ENCODE results near the gene CREG2.

The CREG2 gene

GRCh38 chr2:101420623-101421022 lies 33.3 kb upstream of the CREG2 start:
- no peak overlapping the region for H3K4me2 ChIP-seq (ENCODE audit: insufficient read depth, low read length, poor library complexity, severe bottlenecking)
- H2BK5ac ChIP-seq (ENCODE audit: low read length) = no peak overlapping the region

GRCh38 chr2:101419096-101419663 lies 31.9 kb upstream of the CREG2 start:
- WGBS, 2 donors (ENCODE audit: extremely low coverage in 2 of 2, insufficient read length in 2 of 2, insufficient replicate concordance in 1 of 2) = no CpG with 5 or more reads among the region's 10 CpGs
- Histone ChIP-seq H2BK5ac (ENCODE audit: low read length) (no peak overlapping the region), H3K36me3 (replicated peaks in 1 of 2; ENCODE audit: control insufficient read depth in 2 of 2, insufficient read depth in 2 of 2, low read length in 2 of 2) (no peaks in the 10 kb centered on the region), H3K27ac (replicated peaks; ENCODE audit: low read length) (no peak overlapping the region), H2BK12ac (ENCODE audit: low read length) (no peak overlapping the region), H3K14ac (ENCODE audit: low read length) (no peak overlapping the region), H3K79me1 (ENCODE audit: low read depth, low read length) (no peaks in the 10 kb centered on the region), H4K91ac (ENCODE audit: low read depth, low read length, poor library complexity) (no peak overlapping the region), H3K23ac (ENCODE audit: low read depth, low read length, poor library complexity) (no peak overlapping the region), H3K4me2 (ENCODE audit: insufficient read depth, low read length, poor library complexity, severe bottlenecking) (no peak overlapping the region), H3K27me3 (ENCODE audit: control insufficient read depth in 3 of 3, insufficient read depth in 3 of 3, low read depth in 1 of 3, low read length in 3 of 3) (no peaks in the 10 kb centered on the region), H3K4ac (ENCODE audit: low read length) (no peak overlapping the region), H3K18ac (ENCODE audit: low read length) (no peak overlapping the region), H3K9me3 (replicated peaks in 1 of 2; ENCODE audit: control insufficient read depth in 2 of 2, insufficient read depth in 1 of 2, low read depth in 1 of 2, low read length in 2 of 2) (no peaks in the 10 kb centered on the region), H4K8ac (ENCODE audit: low read depth, low read length) (no peak overlapping the region), H2AK5ac (ENCODE audit: low read depth, low read length) (peak overlapping the region; percentile 6), H3K4me3 (ENCODE audit: low read length in 2 of 2) (no peak overlapping the region), H3K9ac (ENCODE audit: low read depth, low read length, poor library complexity) (no peak overlapping the region), H2AFZ (ENCODE audit: low read length) (no peak overlapping the region), H2BK120ac (ENCODE audit: low read depth, low read length) (no peak overlapping the region), H2BK15ac (ENCODE audit: low read length) (no peak overlapping the region), H3K4me1 (ENCODE audit: control insufficient read depth in 2 of 2, insufficient read depth in 1 of 2, low read depth in 1 of 2, low read length in 2 of 2) (no peaks in the 10 kb centered on the region)
- DNase-seq (ENCODE audit: low spot score) = peak; percentile 18

More at GRCh38 chr2:101420623-101421022, 33.3 kb upstream of the CREG2 start:
- Histone ChIP-seq H4K91ac (ENCODE audit: low read depth, low read length, poor library complexity) (no peak overlapping the region), H3K23ac (ENCODE audit: low read depth, low read length, poor library complexity) (no peak overlapping the region), H3K18ac (ENCODE audit: low read length) (no peak overlapping the region), H3K27me3 (ENCODE audit: control insufficient read depth in 3 of 3, insufficient read depth in 3 of 3, low read depth in 1 of 3, low read length in 3 of 3) (no peaks in the 10 kb centered on the region), H3K36me3 (replicated peaks in 1 of 2; ENCODE audit: control insufficient read depth in 2 of 2, insufficient read depth in 2 of 2, low read length in 2 of 2) (no peaks in the 10 kb centered on the region), H3K9ac (ENCODE audit: low read depth, low read length, poor library complexity) (no peak overlapping the region), H2AFZ (ENCODE audit: low read length) (no peak overlapping the region), H3K9me3 (replicated peaks in 1 of 2; ENCODE audit: control insufficient read depth in 2 of 2, insufficient read depth in 1 of 2, low read depth in 1 of 2, low read length in 2 of 2) (no peaks in the 10 kb centered on the region), H3K27ac (replicated peaks; ENCODE audit: low read length) (no peak overlapping the region), H3K14ac (ENCODE audit: low read length) (no peak overlapping the region), H2BK12ac (ENCODE audit: low read length) (no peak overlapping the region), H3K4me3 (ENCODE audit: low read length in 2 of 2) (no peak overlapping the region), H2BK120ac (ENCODE audit: low read depth, low read length) (no peak overlapping the region), H2BK15ac (ENCODE audit: low read length) (no peak overlapping the region), H3K79me1 (ENCODE audit: low read depth, low read length) (no peaks in the 10 kb centered on the region), H3K4me1 (ENCODE audit: control insufficient read depth in 2 of 2, insufficient read depth in 1 of 2, low read depth in 1 of 2, low read length in 2 of 2) (no peaks in the 10 kb centered on the region), H3K4ac (ENCODE audit: low read length) (no peak overlapping the region), H2AK5ac (ENCODE audit: low read depth, low read length) (no peak overlapping the region), H4K8ac (ENCODE audit: low read depth, low read length) (no peak overlapping the region)
- no CpG with 5 or more reads among the region's 4 CpGs for WGBS, 2 donors (ENCODE audit: extremely low coverage in 2 of 2, insufficient read length in 2 of 2, insufficient replicate concordance in 1 of 2)
- DNase-seq (ENCODE audit: low spot score) = no peak

GRCh38 chr2:101418460-101419095 lies 31.3 kb upstream of the CREG2 start:
- Histone ChIP-seq H2BK15ac (ENCODE audit: low read length) (no peak overlapping the region), H3K79me1 (ENCODE audit: low read depth, low read length) (no peaks in the 10 kb centered on the region), H2AK5ac (ENCODE audit: low read depth, low read length) (no peak overlapping the region), H3K4me2 (ENCODE audit: insufficient read depth, low read length, poor library complexity, severe bottlenecking) (no peak overlapping the region), H3K18ac (ENCODE audit: low read length) (no peak overlapping the region), H3K4me1 (ENCODE audit: control insufficient read depth in 2 of 2, insufficient read depth in 1 of 2, low read depth in 1 of 2, low read length in 2 of 2) (no peaks in the 10 kb centered on the region), H2AFZ (ENCODE audit: low read length) (no peak overlapping the region), H3K23ac (ENCODE audit: low read depth, low read length, poor library complexity) (no peak overlapping the region), H3K9ac (ENCODE audit: low read depth, low read length, poor library complexity) (no peak overlapping the region), H3K4me3 (ENCODE audit: low read length in 2 of 2) (no peak overlapping the region), H3K36me3 (replicated peaks in 1 of 2; ENCODE audit: control insufficient read depth in 2 of 2, insufficient read depth in 2 of 2, low read length in 2 of 2) (no peaks in the 10 kb centered on the region), H2BK5ac (ENCODE audit: low read length) (no peak overlapping the region), H3K4ac (ENCODE audit: low read length) (no peak overlapping the region), H4K8ac (ENCODE audit: low read depth, low read length) (no peak overlapping the region), H4K91ac (ENCODE audit: low read depth, low read length, poor library complexity) (no peak overlapping the region), H3K27ac (replicated peaks; ENCODE audit: low read length) (no peak overlapping the region), H3K14ac (ENCODE audit: low read length) (no peak overlapping the region), H2BK12ac (ENCODE audit: low read length) (no peak overlapping the region), H2BK120ac (ENCODE audit: low read depth, low read length) (no peak overlapping the region), H3K27me3 (ENCODE audit: control insufficient read depth in 3 of 3, insufficient read depth in 3 of 3, low read depth in 1 of 3, low read length in 3 of 3) (no peaks in the 10 kb centered on the region), H3K9me3 (replicated peaks in 1 of 2; ENCODE audit: control insufficient read depth in 2 of 2, insufficient read depth in 1 of 2, low read depth in 1 of 2, low read length in 2 of 2) (no peaks in the 10 kb centered on the region)
- WGBS, 2 donors (ENCODE audit: extremely low coverage in 2 of 2, insufficient read length in 2 of 2, insufficient replicate concordance in 1 of 2) = no CpG with 5 or more reads among the region's 12 CpGs
- no peak for DNase-seq (ENCODE audit: low spot score)

DNA sequence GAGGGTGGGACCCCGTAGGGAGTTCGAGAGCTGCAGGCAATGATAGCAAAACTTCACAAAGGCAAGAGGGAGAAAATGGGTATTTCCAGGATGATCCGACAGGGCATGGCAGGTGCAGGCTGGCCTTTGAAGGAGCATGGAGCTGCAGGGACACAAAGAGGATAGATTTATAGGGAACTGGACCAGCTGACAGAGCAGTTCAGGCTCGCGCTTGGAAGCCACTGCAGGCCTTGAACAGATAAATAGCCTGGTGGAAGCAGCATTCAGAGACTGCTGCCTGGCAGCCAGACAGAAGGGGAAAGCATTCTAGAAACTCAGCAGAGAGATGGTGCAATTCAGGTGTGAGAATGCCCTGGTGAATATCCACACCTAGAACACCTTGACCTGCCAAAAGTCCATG lies 29.3 kb upstream of the CREG2 start:
- no peaks in the 10 kb centered on the region for H3K36me3 ChIP-seq (replicated peaks in 1 of 2; ENCODE audit: control insufficient read depth in 2 of 2, insufficient read depth in 2 of 2, low read length in 2 of 2)
- DNase-seq (ENCODE audit: low spot score) = no peak
- no peak overlapping the region for H2BK15ac ChIP-seq (ENCODE audit: low read length)
- H3K23ac ChIP-seq (ENCODE audit: low read depth, low read length, poor library complexity) = no peak overlapping the region
- H3K9ac ChIP-seq (ENCODE audit: low read depth, low read length, poor library complexity) = no peak overlapping the region
- H2AFZ ChIP-seq (ENCODE audit: low read length) = no peak overlapping the region
- no peak overlapping the region for H3K4me2 ChIP-seq (ENCODE audit: insufficient read depth, low read length, poor library complexity, severe bottlenecking)
- no peak overlapping the region for H3K27ac ChIP-seq (replicated peaks; ENCODE audit: low read length)
- H3K4me1 ChIP-seq (ENCODE audit: control insufficient read depth in 2 of 2, insufficient read depth in 1 of 2, low read depth in 1 of 2, low read length in 2 of 2) = no peaks in the 10 kb centered on the region
- WGBS, 2 donors (ENCODE audit: extremely low coverage in 2 of 2, insufficient read length in 2 of 2, insufficient replicate concordance in 1 of 2) = no CpG with 5 or more reads among the region's 5 CpGs
- no peak overlapping the region for H4K8ac ChIP-seq (ENCODE audit: low read depth, low read length)
- H3K14ac ChIP-seq (ENCODE audit: low read length) = no peak overlapping the region
- no peak overlapping the region for H2BK5ac ChIP-seq (ENCODE audit: low read length)
- no peak overlapping the region for H3K4me3 ChIP-seq (ENCODE audit: low read length in 2 of 2)
- H3K79me1 ChIP-seq (ENCODE audit: low read depth, low read length) = no peaks in the 10 kb centered on the region
- no peak overlapping the region for H3K18ac ChIP-seq (ENCODE audit: low read length)
- H2BK120ac ChIP-seq (ENCODE audit: low read depth, low read length) = no peak overlapping the region
- H2AK5ac ChIP-seq (ENCODE audit: low read depth, low read length) = no peak overlapping the region
- peaks cover 0 to 4% (median 0%) of the 10 kb centered on the region in 3 experiments for H3K27me3 ChIP-seq (ENCODE audit: control insufficient read depth in 3 of 3, insufficient read depth in 3 of 3, low read depth in 1 of 3, low read length in 3 of 3)
- H3K4ac ChIP-seq (ENCODE audit: low read length) = no peak overlapping the region
- H2BK12ac ChIP-seq (ENCODE audit: low read length) = no peak overlapping the region
- no peaks in the 10 kb centered on the region for H3K9me3 ChIP-seq (replicated peaks in 1 of 2; ENCODE audit: control insufficient read depth in 2 of 2, insufficient read depth in 1 of 2, low read depth in 1 of 2, low read length in 2 of 2)
- H4K91ac ChIP-seq (ENCODE audit: low read depth, low read length, poor library complexity) = no peak overlapping the region
